Measurements from ENCODE around the gene SEZ6.

Gene SEZ6

DNA sequence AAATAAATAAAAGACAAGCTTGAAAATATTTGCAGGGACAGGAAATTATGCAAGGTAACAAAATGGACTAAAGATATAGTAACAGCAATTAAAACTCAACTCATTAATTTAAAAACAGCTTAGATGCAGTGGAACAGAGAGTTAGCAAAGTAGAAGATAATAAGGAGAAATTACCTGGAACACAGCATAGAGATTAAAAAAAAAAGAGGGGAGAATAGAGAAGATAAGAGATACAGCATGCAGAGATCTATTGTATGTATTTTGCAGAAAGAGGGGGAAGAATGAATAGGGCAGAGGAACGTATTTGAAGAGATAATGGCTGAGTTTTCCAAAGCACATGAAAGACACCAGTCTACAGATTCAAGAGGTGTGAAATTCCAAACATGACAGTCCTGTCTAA is 28.7 kb upstream of the SEZ6 start:
- H4K20me1 ChIP-seq (ENCODE audit: insufficient read depth, low read length), result no peaks in the 10 kb centered on the region
- H3K9ac ChIP-seq (ENCODE audit: low read length), result no peak overlapping the region
- peaks cover 78% of the 10 kb centered on the region for H3K27me3 ChIP-seq (ENCODE audit: low read depth, low read length)
- H3K4me1 ChIP-seq (ENCODE audit: low read length), result no peaks in the 10 kb centered on the region
- peaks cover 3% of the 10 kb centered on the region for H3K36me3 ChIP-seq (replicated peaks; ENCODE audit: low read depth, low read length)
- no peaks in the 10 kb centered on the region for H3K79me2 ChIP-seq (ENCODE audit: low read length)
- TF ChIP-seq, protein P1, sequence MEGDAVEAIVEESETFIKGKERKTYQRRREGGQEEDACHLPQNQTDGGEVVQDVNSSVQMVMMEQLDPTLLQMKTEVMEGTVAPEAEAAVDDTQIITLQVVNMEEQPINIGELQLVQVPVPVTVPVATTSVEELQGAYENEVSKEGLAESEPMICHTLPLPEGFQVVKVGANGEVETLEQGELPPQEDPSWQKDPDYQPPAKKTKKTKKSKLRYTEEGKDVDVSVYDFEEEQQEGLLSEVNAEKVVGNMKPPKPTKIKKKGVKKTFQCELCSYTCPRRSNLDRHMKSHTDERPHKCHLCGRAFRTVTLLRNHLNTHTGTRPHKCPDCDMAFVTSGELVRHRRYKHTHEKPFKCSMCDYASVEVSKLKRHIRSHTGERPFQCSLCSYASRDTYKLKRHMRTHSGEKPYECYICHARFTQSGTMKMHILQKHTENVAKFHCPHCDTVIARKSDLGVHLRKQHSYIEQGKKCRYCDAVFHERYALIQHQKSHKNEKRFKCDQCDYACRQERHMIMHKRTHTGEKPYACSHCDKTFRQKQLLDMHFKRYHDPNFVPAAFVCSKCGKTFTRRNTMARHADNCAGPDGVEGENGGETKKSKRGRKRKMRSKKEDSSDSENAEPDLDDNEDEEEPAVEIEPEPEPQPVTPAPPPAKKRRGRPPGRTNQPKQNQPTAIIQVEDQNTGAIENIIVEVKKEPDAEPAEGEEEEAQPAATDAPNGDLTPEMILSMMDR (IDR thresholded peaks at IDR 0.05; ENCODE audit: low read depth, low read length), result no peak
- TF ChIP-seq EZH2phosphoT487 (IDR thresholded peaks at IDR 0.05; ENCODE audit: low read depth), result no peak
- H3K9me3 ChIP-seq (ENCODE audit: insufficient read depth, low read length), result peaks cover 13% of the 10 kb centered on the region
- no peak overlapping the region for H3K4me3 ChIP-seq (ENCODE audit: low read length)
- H3K27ac ChIP-seq (ENCODE audit: low read length), result no peak overlapping the region
- no peak overlapping the region for H2AFZ ChIP-seq (ENCODE audit: low read depth, low read length)
- no peak overlapping the region for H3K4me2 ChIP-seq (ENCODE audit: low read length)

DNA sequence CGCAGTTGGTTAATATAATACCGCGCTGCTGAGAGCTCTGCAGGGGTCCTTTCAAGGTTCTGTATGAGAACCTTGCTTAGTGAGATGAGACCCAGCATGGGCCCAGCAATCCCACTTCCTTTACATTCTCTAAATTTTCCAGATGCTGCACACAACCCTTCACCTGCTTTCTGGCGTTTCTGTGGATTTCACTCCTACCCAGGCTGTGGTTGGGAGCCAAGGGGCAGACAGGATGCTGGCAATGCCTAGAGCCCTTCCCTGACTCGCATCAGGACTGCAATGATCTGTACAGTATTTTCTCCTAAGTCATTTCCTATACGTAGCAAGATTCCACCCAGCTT is 27.0 kb upstream of the SEZ6 start:
- Histone ChIP-seq H3K4me2 (ENCODE audit: low read length) (no peak overlapping the region), H3K79me2 (ENCODE audit: low read length) (no peaks in the 10 kb centered on the region), H3K9me3 (ENCODE audit: insufficient read depth, low read length) (peaks cover 13% of the 10 kb centered on the region), H4K20me1 (ENCODE audit: insufficient read depth, low read length) (no peaks in the 10 kb centered on the region), H3K36me3 (replicated peaks; ENCODE audit: low read depth, low read length) (peaks cover 3% of the 10 kb centered on the region), H3K9ac (ENCODE audit: low read length) (no peak overlapping the region), H3K4me3 (ENCODE audit: low read length) (no peak overlapping the region), H3K4me1 (ENCODE audit: low read length) (no peaks in the 10 kb centered on the region), H3K27ac (ENCODE audit: low read length) (no peak overlapping the region), H2AFZ (ENCODE audit: low read depth, low read length) (no peak overlapping the region), H3K27me3 (ENCODE audit: low read depth, low read length) (peaks cover 69% of the 10 kb centered on the region)
- TF ChIP-seq EZH2phosphoT487 (IDR thresholded peaks at IDR 0.05; ENCODE audit: low read depth), result no peak
- TF ChIP-seq, protein P1 (IDR thresholded peaks at IDR 0.05; ENCODE audit: low read depth, low read length), result no peak

DNA sequence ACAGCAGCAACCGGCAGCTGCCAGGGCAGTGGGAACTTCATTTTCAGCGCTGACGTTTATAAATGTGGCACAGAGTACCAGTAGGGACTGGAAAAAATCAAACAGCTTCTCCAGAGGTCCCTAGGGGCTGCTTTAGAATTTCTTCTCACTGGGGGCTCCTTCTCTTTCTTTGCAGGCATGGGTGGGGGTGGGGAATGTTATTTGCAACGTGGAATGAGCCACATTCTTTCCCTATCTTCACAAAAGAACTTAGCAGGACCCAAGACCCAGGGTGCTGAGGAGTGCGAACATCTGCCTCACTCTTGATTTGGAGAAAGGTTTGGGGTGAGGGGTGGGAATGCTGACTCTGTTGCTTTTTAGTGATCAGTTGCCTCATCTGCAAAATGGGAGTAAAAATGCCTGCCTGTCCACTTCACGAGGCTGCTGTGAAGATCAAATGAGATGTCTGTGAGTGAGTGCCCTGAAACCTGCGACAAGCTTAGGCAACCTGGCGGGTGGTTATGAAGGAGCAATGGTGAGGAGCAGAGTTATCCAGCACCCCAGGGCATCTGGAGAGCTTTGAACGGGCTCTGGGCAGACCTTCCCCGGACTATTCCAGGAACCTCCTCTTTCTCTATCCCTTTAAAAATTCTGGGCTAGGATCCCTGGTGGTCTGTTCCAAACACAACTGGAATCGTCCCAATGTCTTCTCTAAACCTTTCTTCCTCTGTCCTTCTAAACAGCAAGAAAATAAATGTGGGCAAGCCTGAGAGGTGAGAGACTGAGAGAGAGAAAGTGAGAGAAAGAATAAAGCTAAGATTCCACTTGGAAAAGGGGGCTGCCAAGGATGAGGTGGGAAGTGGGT is 26.4 kb upstream of the SEZ6 start:
- no peak overlapping the region for H3K27ac ChIP-seq (ENCODE audit: low read length)
- peaks cover 13% of the 10 kb centered on the region for H3K9me3 ChIP-seq (ENCODE audit: insufficient read depth, low read length)
- TF ChIP-seq EZH2phosphoT487 (IDR thresholded peaks at IDR 0.05; ENCODE audit: low read depth), result no peak
- TF ChIP-seq, protein P1 (IDR thresholded peaks at IDR 0.05; ENCODE audit: low read depth, low read length), result no peak
- no peaks in the 10 kb centered on the region for H3K79me2 ChIP-seq (ENCODE audit: low read length)
- no peak overlapping the region for H3K4me2 ChIP-seq (ENCODE audit: low read length)
- H2AFZ ChIP-seq (ENCODE audit: low read depth, low read length), result no peak overlapping the region
- H4K20me1 ChIP-seq (ENCODE audit: insufficient read depth, low read length), result no peaks in the 10 kb centered on the region
- H3K4me1 ChIP-seq (ENCODE audit: low read length), result no peaks in the 10 kb centered on the region
- H3K27me3 ChIP-seq (ENCODE audit: low read depth, low read length), result peaks cover 71% of the 10 kb centered on the region
- H3K4me3 ChIP-seq (ENCODE audit: low read length), result no peak overlapping the region
- H3K9ac ChIP-seq (ENCODE audit: low read length), result no peak overlapping the region
- peaks cover 3% of the 10 kb centered on the region for H3K36me3 ChIP-seq (replicated peaks; ENCODE audit: low read depth, low read length)

DNA sequence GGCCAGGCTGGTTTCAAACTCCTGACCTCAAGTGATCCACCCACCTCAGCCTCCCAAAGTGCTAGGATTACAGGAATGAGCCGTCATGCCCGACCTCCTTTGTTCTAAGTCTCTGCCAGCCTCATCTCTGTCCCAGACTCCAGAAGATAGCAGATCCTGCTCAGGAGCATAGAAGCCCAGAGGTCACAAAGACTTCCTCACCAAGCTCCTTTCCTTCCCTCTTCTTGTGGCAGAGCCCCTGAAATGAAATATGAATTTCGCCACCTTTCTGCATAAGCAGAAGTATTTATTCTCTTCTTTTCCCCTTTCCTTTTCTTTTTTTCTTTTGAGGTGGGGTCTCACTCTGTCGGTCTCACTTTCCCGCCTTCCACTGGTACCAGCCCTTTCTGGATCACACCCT is 25.7 kb upstream of the SEZ6 start:
- peaks cover 13% of the 10 kb centered on the region for H3K9me3 ChIP-seq (ENCODE audit: insufficient read depth, low read length)
- H3K4me1 ChIP-seq (ENCODE audit: low read length), result no peaks in the 10 kb centered on the region
- TF ChIP-seq, protein P1 (IDR thresholded peaks at IDR 0.05; ENCODE audit: low read depth, low read length), result no peak
- no peak for TF ChIP-seq EZH2phosphoT487 (IDR thresholded peaks at IDR 0.05; ENCODE audit: low read depth)
- peaks cover 3% of the 10 kb centered on the region for H3K36me3 ChIP-seq (replicated peaks; ENCODE audit: low read depth, low read length)
- no peak overlapping the region for H3K27ac ChIP-seq (ENCODE audit: low read length)
- H3K9ac ChIP-seq (ENCODE audit: low read length), result no peak overlapping the region
- no peaks in the 10 kb centered on the region for H4K20me1 ChIP-seq (ENCODE audit: insufficient read depth, low read length)
- peaks cover 66% of the 10 kb centered on the region for H3K27me3 ChIP-seq (ENCODE audit: low read depth, low read length)
- H3K4me3 ChIP-seq (ENCODE audit: low read length), result no peak overlapping the region
- no peak overlapping the region for H2AFZ ChIP-seq (ENCODE audit: low read depth, low read length)
- H3K4me2 ChIP-seq (ENCODE audit: low read length), result no peak overlapping the region
- no peaks in the 10 kb centered on the region for H3K79me2 ChIP-seq (ENCODE audit: low read length)

Data from OCI-LY3 (cell line).